Tibial nerve (tissue), 3 donors: ENCODE data around the gene UBTD1.

Experiments used
- CTCF ChIP-seq, 5 experiments: fragments of 200-600 bp in 3 of 5; fragments of 450-650 bp in 2 of 5; sonication (generic) in 3 of 5; IDR thresholded peaks; one replicate each; pipeline ENCODE4 v1.5.1; 2016 to 2019; ENCODE audit warnings: antibody characterized with exemption in 5 of 5, mild to moderate bottlenecking in 3 of 5, moderate library complexity in 2 of 5
- POLR2A ChIP-seq, 2 donors: fragments of 450-650 bp; IDR thresholded peaks; one replicate each; pipeline ENCODE4 v1.6.1; 2017; ENCODE audit warnings: antibody characterized with exemption in 2 of 2, mild to moderate bottlenecking in 2 of 2, moderate library complexity in 2 of 2

- TF ChIP-seq CTCF (IDR thresholded peaks at IDR 0.05) = no peak
- TF ChIP-seq POLR2A (IDR thresholded peaks at IDR 0.05) = no peak
Measured at GRCh38 chr10:97452352-97452751, 46.4 kb upstream of the UBTD1 start.
